HL-60/S4 treated with phorbol 12-myristate 13-acetate at 8.2 ng/mL for 4 days and 3 days (cell line): ENCODE data around the gene RAVER2.

Experiments
- in situ Hi-C: fragments of 300-500 bp; cut with MboI; formaldehyde crosslinking; loops from 2 replicates; pipeline ENCODE4 v1.15.0; 2022; ENCODE audit warnings: low sequenced_read_pairs

Gene RAVER2

DNA sequence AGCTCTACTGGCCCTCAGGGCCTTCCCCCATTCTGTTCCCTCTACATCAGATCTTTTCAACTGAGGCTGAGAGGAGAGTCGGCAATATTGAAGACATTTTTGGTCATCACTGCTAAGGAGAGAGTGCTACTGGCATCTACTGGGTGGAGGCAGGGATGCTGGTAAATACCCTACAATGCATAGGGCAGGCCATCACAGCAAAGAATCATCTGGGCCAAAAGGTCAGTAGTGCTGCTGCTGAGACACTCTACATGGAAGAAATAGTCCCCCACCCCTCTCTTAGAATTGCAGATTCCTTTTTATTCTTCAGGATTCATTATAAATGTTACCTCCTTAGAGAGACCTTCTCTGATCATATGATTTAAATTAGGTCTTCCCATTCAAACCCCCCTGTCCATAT lies 127.2 kb downstream of the RAVER2 start:
- in situ Hi-C loops: loop anchor here (25.0 kb wide), 1 partner anchor 340 kb away; no protein-coding TSS in a partner anchor

DNA sequence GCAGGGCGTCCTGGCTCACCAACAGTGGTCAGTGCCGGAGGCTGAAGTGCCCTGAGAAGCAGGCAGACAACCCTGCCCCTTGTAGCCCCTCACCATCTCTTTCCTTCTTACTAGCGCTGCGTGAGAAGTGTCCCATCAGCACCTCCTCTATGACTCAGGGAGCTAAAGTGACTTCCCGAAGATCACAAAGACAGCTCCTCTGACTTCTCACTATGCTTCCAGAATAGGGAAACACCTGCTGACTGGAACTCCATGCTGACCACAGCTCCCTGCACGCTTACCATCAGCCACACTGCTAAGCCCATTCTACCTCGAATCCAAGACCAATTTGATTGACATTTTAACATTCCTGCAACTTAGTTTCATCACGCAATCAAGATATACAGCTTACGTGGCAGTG lies 128.7 kb downstream of the RAVER2 start:
- in situ Hi-C loops: loop anchor here (25.0 kb wide), 1 partner anchor 339 kb away; no protein-coding TSS in a partner anchor

DNA sequence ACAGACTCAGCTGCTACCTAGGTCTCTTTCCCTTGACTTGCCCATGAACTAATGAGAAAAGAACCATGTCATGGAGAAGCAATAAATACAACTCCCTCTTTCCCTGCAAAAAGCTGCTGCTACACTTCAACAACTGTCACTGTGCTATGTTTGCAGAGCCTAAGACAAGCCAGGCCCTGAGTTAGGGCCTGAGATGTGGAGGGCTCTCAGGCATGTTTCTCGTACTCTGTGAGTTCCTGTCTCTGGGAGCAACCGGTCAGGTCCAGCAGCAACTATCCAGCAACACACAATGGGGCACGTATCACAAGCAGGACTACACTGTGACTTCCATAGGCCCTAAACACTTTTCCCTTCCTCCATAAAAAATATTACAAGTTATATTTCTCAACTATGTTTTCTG lies 129.8 kb downstream of the RAVER2 start:
- in situ Hi-C loops: loop anchor here (25.0 kb wide), 1 partner anchor 338 kb away; no protein-coding TSS in a partner anchor

DNA sequence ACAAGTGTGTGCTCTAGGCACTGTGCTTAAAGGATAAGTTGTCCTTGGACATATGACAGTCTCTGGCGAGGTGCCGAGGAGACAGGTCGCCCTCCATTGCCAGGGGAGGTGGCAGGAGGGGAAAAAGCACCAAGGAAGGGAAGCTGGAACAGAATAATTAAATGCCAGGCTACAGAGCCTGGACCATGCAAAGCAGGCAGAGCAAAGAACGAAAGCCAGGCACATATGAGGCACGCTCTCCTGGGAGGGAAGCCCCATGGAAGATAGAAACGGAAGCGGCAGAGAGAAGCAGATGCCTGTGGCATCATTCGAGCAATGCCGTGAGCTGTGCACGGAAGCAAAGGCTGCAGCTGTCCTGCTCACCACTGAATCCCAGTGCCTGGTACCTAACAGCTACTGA lies 130.2 kb downstream of the RAVER2 start:
- in situ Hi-C loops: no loop called here

DNA sequence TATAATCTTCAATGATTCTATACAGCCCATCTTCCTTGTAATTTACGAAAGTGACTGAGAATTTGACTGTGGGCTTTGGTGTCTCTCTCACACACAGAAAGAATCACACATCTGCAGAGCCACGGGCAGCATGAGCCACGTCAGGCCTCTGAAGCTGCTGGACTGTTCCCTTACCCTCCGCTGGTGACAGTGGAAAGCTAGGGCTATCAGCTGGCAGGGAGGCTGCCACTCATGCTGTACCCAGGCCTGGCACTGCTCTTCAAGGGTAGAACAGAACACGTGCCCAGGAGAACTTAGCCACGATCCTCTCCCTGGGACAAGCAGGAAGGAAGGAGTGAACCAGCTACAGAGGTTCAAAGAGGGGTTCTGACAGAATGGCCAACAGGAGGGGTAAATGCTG lies 130.7 kb downstream of the RAVER2 start:
- in situ Hi-C loops: no loop called here

DNA sequence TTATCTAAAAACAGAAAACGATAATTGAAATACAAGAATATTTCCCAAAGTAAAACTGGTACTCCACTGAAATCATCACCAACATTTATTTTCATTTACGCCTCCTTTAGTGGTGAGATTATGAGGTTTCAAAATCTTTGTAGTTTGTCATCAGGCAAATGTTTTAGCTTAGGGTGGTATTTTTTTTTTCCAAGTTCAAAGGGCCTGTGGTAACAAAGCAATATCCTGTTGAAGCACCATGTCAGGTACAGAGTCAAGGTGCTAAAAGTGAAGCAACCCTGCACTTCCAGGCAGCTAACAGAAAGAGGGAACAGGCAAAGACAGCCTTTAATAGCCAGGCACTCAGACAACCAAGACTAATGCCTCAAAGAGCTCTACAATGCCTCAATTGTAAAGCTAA lies 132.3 kb downstream of the RAVER2 start:
- in situ Hi-C loops: no loop called here

DNA sequence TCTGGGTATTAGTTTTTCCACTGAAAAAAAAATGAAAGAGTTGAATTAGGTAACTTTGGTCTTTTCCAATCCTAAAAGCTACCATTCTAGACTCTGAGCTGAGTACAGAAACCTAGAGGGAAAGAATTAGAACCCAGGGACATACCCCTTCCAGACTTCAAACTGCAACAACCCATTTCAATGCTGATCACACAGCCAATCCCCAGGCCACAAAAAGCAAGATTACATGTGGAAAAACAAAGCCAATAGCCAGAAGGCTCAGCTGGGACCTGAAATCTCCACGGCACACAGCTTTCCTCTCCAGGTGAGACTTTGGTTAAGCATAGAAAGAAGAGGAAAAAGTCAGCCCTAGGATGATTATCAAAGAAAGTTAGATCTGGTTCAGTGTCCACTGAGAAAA lies 132.7 kb downstream of the RAVER2 start:
- in situ Hi-C loops: no loop called here

DNA sequence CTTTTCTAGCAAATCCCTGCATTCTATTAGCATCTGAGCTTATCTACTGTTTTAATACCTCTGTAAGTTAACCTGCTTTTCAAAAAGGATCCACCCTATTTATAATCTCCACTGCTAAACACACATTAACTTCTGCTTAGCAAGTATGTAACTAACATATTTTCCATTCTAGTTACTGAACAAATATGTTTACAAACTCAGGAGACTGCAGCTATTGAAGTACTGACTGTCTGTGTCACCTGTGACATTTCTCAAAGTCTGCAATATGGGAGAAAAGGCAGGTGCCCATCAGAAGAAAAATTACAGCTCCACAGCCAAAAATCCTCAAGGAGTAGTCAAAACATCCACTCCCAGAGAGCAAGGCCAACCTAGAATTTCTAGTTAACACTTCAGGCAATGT lies 133.2 kb downstream of the RAVER2 start:
- in situ Hi-C loops: no loop called here

DNA sequence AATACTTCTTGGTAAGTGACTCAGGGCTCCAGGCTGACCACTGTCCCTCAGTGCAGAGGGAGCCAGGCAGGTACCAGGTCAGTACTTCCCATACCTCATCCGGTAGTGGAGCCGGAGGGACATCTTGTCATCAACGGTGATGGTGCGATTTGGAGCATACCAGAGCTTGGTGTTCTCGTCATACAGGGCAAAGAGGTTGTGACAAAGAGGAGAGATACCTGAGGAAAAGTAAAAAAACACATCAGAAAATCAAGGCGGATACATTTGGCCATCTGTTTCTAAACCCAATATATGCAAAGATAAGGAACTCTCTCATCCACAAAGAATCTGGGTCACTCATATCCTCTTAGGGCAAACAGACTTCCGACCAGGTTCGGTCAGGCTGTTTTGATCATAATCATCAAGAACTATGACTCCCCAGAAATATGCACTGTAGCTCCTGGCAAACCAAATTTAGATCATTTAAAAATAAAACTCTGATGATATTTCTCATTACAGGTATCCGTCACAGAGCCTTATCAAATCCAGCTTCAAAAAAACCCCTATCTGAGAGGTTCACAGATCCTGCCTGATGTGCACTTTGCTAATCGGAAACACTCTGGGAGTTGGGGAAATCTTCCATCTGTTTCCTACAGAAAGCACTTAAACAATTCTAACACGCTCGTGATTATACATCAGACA lies 134.2 kb downstream of the RAVER2 start:
- in situ Hi-C loops: no loop called here

DNA sequence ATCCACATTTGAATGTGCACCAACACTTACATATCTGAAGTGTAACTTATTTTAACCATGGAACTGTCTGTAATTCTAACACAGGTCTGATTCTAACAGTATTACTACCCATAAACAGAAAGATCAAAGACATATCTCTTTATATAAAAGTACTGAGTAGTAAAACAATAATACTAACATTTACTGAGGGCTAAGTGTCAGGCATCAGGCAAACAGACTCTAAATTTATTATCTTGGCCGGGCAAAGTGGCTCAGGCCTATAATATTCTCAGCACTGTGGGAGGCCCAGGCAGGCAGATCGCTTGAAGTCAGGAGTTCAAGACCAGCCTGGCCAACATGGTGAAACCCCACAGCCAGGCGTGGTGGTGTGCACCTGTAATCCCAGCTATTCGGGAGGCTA lies 135.6 kb downstream of the RAVER2 start:
- in situ Hi-C loops: no loop called here

DNA sequence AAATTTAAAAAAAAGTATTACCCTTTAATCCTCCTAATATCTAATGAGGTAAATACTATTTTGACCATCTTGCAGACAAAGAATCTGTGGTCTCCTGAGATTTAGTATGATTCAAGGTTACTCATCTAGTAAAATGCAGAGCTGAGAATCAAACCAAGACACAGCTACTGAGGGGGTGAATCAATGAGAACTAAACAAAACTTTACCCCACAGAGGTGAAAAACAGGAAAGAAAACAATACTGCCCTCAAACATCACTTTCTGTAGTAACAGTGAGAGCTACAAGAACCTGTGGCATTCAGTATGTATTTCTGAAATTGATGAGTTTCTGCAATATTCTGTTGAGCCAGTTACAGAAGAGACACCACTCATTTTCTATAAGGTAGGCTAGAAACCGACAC lies 136.4 kb downstream of the RAVER2 start:
- in situ Hi-C loops: no loop called here
